Pancreas (tissue), 10 donors: Measurements from ENCODE around the gene SNX7. TPM values are rescaled to one million over a fixed set of nuclear protein-coding genes. Genes with fewer than 3 reads are reported as not detected.

Experiments used
- ATAC-seq, 4 donors: fragments of 200-7000 bp; cut with Tn5 transposase; one replicate each; pipeline versions ENCODE4 v1.8.0 to v1.9.1; 2020; ENCODE audit warnings: mild to moderate bottlenecking in 4 of 4, moderate library complexity in 4 of 4
- DNase-seq, 6 donors: peaks; one replicate each; pipeline ENCODE4 v3.0.0-alpha.2; 2020
- FAIRE-seq: peaks from 2 replicates; lab custom pipeline; 2012; peaks lifted over from hg19 to GRCh38; lab: Jason Lieb, UNC
- H3K27ac ChIP-seq, 4 donors: fragments of 200-600 bp; sonication (generic); 1 replicate in 3 of 4; 2 replicates in 1 of 4; pipeline versions ENCODE4 v1.5.0 to v1.8.0; 2020
- H3K27me3 ChIP-seq, 4 donors: fragments of 200-600 bp; one replicate each; pipeline ENCODE4 v1.8.0; 2021
- H3K36me3 ChIP-seq, 3 donors: fragments of 200-600 bp; sonication (generic) in 1 of 3; one replicate each; pipeline versions ENCODE4 v1.5.0 to v1.8.0; 2020 to 2021
- H3K4me1 ChIP-seq, 3 donors: fragments of 200-600 bp; one replicate each; pipeline ENCODE4 v1.8.0; 2021
- H3K4me3 ChIP-seq, 4 donors: fragments of 200-600 bp; sonication (generic) in 2 of 4; one replicate each; pipeline versions ENCODE4 v1.5.0 to v1.8.0; 2020 to 2021
- H3K9me3 ChIP-seq, 4 donors: fragments of 200-600 bp; one replicate each; pipeline ENCODE4 v1.8.0; 2021
- CTCF ChIP-seq, 4 donors: fragments of 200-600 bp; sonication (generic) in 3 of 4; IDR thresholded peaks; one replicate each; pipeline versions ENCODE4 v1.5.0 to v1.8.0; 2021; ENCODE audit warnings: antibody characterized with exemption in 4 of 4
- WGBS, 2 donors: extraction: QIAGEN DNeasy Blood & Tissue Kit; methylation state at CpG; one replicate each; pipeline ENCODE4 v1.1.7; 2013; 5-methylcytosine and 5-hydroxymethylcytosine counted together
- intact Hi-C, 3 donors: fragments of 100-400 bp; cut with DNase I; formaldehyde crosslinking; loops; one replicate each; pipeline versions ENCODE4 v1.11.1 to v1.14.2; 2022
- polyA plus RNA-seq, 2 donors: library from polyadenylated mRNA; stranded (reverse); fragments of 200-250 nt; gene quantifications; one replicate each; pipeline ENCODE4 v1.2.3, GENCODE V29; 2013
- total RNA-seq, 6 donors: library from RNA; stranded (reverse); fragmentation: NEBNext Ultra II Directional in 4 of 6; extraction: Animal tissue kit (Norgen Biotek cat#: 25700) in 4 of 6; gene quantifications; one replicate each; pipeline versions ENCODE4 v1.2.1 to v1.2.4, GENCODE V29; 2021 to 2023
- donor health status: healthy with polysubstance abuse.
- donor health status: DM: no; HTN: no; CAD: no; lungs with moderate emphysema.
- donor health status: DM: no; HTN: no; CAD: no.
- donor health status: control.
- donor health status: control.
- donor health status: Bipolar disorder and iron deficiency.
- donor health status: DM: yes; HTN: yes; CAD: no.
- donor health status: DM: no; HTN: no; CAD: no.
- donor health status: DM: no; HTN: no; CAD: no.
- donor health status: DM: yes; HTN: yes; CAD: no.

SNX7 gene
- total and polyA plus RNA-seq, 8 donors, result 3.2 to 18.3 (median 9.1) TPM

- no peaks in the 10 kb centered on the region for H3K27me3 ChIP-seq
- TF ChIP-seq CTCF (IDR thresholded peaks at IDR 0.05), result no peak
- H3K9me3 ChIP-seq, result no peaks in the 10 kb centered on the region
- H3K4me3 ChIP-seq, result no peak overlapping the region
- no peak for FAIRE-seq
- no peak for ATAC-seq
- intact Hi-C loops, result no loop called here
- no peaks in the 10 kb centered on the region for H3K36me3 ChIP-seq
- H3K4me1 ChIP-seq, result no peaks in the 10 kb centered on the region
- no peak for DNase-seq
- H3K27ac ChIP-seq, result no peak overlapping the region
These were observed 38.7 kb downstream of the SNX7 start for GRCh38 chr1:98700228-98700627.

- no peaks in the 10 kb centered on the region for H3K36me3 ChIP-seq
- no peak overlapping the region for H3K27ac ChIP-seq
- intact Hi-C loops, result no loop called here
- FAIRE-seq, result no peak
- no peak for ATAC-seq
- no peaks in the 10 kb centered on the region for H3K4me1 ChIP-seq
- H3K9me3 ChIP-seq, result no peaks in the 10 kb centered on the region
- H3K27me3 ChIP-seq, result no peaks in the 10 kb centered on the region
- 94 to 97% methylated on average over 1 of the region's 1 CpG for WGBS, 2 donors
- DNase-seq, result no peak
- no peak for TF ChIP-seq CTCF (IDR thresholded peaks at IDR 0.05)
- H3K4me3 ChIP-seq, result no peak overlapping the region
These were observed 41.5 kb downstream of the SNX7 start for GRCh38 chr1:98702976-98703375.

GRCh38 chr1:98704474-98704873, 43.0 kb downstream of the SNX7 start:
- ATAC-seq (no peak), DNase-seq (no peak), FAIRE-seq (no peak)
- H3K4me3 ChIP-seq, result no peak overlapping the region
- no peaks in the 10 kb centered on the region for H3K36me3 ChIP-seq
- H3K9me3 ChIP-seq, result no peaks in the 10 kb centered on the region
- no peaks in the 10 kb centered on the region for H3K4me1 ChIP-seq
- H3K27ac ChIP-seq, result no peak overlapping the region
- 93 to 95% methylated on average over 4 of the region's 4 CpGs for WGBS, 2 donors
- no peaks in the 10 kb centered on the region for H3K27me3 ChIP-seq
- intact Hi-C loops, result no loop called here
- TF ChIP-seq CTCF (IDR thresholded peaks at IDR 0.05), result no peak

GRCh38 chr1:98704971-98705370, 43.5 kb downstream of the SNX7 start:
- no peaks in the 10 kb centered on the region for H3K9me3 ChIP-seq
- H3K27me3 ChIP-seq, result no peaks in the 10 kb centered on the region
- H3K36me3 ChIP-seq, result no peaks in the 10 kb centered on the region
- DNase-seq, result no peak
- no peaks in the 10 kb centered on the region for H3K4me1 ChIP-seq
- ATAC-seq, result no peak
- no peak for TF ChIP-seq CTCF (IDR thresholded peaks at IDR 0.05)
- H3K4me3 ChIP-seq, result no peak overlapping the region
- 71 to 74% methylated on average over 1 of the region's 1 CpG for WGBS, 2 donors
- H3K27ac ChIP-seq, result no peak overlapping the region
- intact Hi-C loops, result no loop called here
- no peak for FAIRE-seq

GRCh38 chr1:98705591-98705990, 44.1 kb downstream of the SNX7 start:
- H3K4me1 ChIP-seq, result no peaks in the 10 kb centered on the region
- ATAC-seq, result no peak
- intact Hi-C loops, result no loop called here

More at GRCh38 chr1:98705591-98705990, 44.1 kb downstream of the SNX7 start:
- TF ChIP-seq CTCF (IDR thresholded peaks at IDR 0.05), result no peak
- H3K4me3 ChIP-seq, result no peak overlapping the region
- no peaks in the 10 kb centered on the region for H3K9me3 ChIP-seq
- no peak overlapping the region for H3K27ac ChIP-seq
- no peaks in the 10 kb centered on the region for H3K36me3 ChIP-seq
- 87 to 99% methylated on average over 2 of the region's 2 CpGs for WGBS, 2 donors
- H3K27me3 ChIP-seq, result no peaks in the 10 kb centered on the region
- no peak for DNase-seq
- FAIRE-seq, result no peak
